ENCODE measurements around the gene VGLL2.

The VGLL2 gene

DNA sequence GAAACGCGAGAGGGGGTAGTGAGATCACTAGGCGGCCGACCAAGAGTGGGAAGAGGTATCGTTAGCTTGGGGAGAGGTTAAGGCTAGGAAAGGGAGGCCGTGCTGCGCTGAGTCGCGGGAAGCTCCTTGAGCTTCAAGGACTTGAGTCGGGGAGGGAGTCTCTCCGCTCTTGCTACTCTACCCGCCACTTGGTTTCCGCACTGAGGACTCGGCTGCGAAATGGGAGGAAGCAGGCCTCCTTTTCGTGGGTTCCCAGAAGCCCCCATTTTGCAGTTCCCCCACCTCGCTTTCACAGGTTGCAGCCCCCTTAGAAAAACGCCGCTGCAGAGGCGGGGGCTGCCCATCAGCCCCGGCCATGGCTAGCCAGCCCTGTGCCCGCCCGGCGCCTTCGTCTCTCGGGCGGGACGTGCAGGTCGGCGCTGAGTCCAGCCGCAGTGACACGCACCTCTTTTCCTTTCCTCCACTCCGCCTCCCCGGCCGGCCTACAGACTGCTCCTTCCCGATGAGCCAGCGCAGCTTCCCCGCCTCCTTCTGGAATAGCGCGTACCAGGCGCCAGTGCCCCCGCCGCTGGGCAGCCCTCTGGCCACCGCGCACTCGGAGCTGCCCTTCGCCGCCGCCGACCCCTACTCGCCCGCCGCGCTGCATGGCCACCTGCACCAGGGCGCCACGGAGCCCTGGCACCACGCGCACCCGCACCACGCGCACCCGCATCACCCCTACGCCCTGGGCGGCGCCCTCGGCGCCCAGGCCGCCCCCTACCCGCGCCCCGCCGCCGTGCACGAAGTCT is 4.9 kb downstream of the VGLL2 start:
- DNase-seq, result peak in 2 of 3 experiments; percentile 43 to 49

DNA sequence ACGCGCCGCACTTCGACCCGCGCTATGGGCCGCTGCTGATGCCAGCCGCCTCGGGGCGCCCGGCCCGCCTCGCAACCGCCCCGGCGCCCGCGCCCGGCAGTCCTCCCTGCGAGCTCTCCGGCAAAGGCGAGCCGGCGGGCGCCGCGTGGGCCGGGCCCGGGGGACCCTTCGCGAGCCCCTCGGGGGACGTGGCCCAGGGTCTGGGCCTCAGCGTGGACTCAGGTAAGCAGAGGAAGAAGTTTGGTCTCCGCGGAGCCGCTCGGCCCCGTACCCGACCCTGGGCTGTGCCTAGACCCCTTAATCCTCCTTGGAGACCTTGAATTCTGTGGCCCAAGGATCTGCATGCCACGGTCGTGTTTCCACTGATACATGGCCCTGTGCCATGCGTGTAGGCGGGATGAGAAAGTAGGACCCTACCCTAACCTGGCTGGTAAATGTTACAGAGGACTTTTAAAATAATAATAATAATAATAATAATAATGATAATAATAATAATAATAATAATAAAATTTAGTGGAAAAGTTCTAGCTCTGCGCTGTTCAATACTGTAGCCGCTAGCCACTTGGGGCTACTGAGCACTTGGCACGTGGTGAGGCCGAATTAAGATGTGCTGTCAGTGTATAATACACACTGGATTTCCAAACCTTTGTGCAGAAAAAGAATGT is 5.6 kb downstream of the VGLL2 start:
- no peak for DNase-seq

DNA sequence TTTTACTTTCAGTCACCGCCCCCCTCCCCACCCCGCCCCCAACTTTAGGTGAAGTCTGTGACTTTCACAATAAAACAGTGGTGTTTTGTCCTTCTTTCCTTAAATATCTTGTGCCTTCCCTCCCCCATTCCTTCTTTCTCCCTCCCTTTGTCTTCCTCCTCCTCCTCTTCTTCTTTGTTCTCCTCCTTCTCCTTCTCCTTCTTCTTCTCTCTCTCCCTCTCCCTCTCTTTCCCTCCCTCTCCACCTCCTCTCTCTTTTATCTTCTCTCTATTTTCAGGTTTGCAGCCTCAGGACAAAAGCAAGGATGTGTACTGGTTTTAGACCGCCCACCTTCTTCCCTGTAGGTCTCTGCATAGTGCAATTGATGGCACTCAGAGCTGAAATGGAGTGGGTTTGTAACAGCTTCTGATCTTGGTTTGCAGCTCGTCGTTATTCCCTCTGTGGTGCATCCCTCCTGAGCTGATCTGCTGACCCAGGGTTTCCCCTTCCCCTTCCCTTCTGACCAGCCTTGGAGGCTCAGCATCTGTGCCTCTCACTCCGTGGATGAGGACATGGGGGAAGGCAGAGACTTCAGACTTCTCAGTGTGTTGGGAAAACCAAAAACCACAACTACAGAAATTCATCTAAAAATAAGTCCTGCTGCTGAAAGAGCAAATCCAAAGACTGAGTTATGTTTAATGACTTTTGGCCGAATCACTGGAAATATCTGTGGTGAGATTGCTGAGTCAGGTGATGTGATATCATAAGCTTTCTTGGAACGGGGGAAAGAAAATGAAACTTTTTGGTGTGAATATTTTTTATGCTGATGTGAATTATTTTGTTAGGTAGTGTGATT is 6.9 kb downstream of the VGLL2 start:
- no peak for DNase-seq

DNA sequence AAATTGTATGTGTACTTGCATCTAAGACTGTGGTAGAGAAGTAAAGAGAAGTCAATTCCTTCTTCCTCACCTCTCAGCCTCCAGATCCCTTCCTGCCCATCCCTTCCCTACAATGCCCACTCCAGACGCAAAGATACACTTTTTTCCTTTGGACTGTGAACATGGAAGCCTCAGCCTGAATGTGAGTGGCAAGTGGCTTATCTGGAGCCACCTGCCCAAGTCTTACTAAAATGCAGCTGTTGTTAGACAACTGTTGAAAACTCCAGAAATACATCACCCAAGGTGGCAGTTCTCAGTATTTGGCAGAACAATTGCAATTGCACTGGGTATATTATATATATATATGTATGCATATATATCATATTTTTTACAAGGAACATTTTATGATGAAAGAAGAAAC is 7.5 kb downstream of the VGLL2 start:
- no peak for DNase-seq

GRCh38 chr6:117275205-117275604 is 9.8 kb downstream of the VGLL2 start:
- no peak for DNase-seq

- DNase-seq, result no peak
Measured at GRCh38 chr6:117275711-117276110, 10.4 kb downstream of the VGLL2 start.

GRCh38 chr6:117276778-117277316 is 11.5 kb downstream of the VGLL2 start:
- DNase-seq, result no peak

DNA sequence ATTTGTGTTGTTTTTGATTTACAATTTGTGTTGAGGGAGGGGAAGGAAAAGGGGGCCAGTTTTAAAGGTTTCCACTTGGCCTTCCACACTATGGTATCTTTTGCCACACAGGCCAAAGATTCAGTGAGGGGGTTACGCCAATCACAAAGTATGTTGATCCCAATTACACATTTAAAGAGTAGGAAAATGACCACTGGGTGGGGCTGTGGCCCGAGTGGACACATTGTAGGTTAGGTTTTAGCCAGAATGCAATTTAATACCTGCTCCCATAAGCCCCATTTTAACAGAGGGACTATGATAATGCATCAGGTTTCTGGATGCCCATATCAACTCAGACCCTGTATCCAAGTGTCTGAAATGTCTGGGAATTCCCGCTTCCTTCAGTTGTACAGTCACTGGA is 15.6 kb downstream of the VGLL2 start:
- peak in 1 of 3 experiments; percentile 9 for DNase-seq

GRCh38 chr6:117288083-117288715 is 22.8 kb downstream of the VGLL2 start:
- no peak for DNase-seq

DNA sequence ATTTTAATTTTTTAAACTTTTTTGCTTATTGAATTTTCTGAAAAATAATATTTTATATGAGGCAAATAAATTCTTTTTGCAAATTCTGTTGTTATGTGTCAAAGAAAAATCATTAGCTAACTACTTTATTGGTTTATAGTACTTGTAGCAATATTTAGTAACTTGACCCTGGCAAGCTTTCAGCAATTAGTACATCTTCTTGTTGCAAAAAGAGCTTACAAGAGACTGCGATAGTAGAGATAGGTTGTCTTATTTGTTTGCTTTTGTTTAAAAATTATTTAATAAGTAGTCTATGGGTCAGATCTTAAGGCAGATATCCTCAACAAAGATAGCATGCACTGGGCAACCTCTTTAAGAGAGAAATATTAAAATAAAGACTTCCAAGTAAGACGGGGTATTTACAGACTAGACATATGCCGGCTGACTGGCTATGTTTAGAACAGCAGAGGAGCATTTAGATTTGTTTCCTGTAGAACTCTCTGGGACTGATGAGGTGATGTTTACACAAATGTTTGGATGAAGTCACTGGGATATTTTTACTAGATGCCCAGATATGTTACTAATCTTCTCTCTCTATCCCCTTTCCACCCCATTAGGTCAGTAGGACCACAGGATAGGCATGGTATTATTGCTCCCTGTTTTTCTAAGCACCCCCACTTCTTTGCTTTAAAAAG is 25.0 kb downstream of the VGLL2 start:
- DNase-seq, result peak in 1 of 3 experiments; percentile 14

GRCh38 chr6:117298941-117299340 is 33.6 kb downstream of the VGLL2 start:
- DNase-seq, result no peak

GRCh38 chr6:117303323-117303722 is 38.0 kb downstream of the VGLL2 start:
- no peak for DNase-seq

DNA sequence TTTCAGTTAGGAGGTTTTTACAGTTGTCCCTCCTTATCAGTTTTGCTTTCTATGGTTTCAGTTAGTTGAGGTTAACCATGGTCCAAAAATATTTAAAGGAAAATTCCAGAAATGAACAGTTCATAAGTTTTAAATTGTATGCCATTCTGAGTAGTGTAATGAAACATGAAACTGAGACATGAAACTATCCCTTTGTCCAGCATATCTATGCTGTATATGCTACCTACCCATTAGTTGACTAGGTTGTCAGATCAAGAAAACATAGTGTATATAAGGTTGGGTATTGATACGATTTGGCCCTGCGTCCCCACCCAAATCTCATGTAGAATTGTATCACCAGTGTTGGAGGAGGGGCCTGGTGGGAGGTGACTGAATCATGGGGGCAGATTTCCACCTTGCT is 39.1 kb downstream of the VGLL2 start:
- no peak for DNase-seq

DNA sequence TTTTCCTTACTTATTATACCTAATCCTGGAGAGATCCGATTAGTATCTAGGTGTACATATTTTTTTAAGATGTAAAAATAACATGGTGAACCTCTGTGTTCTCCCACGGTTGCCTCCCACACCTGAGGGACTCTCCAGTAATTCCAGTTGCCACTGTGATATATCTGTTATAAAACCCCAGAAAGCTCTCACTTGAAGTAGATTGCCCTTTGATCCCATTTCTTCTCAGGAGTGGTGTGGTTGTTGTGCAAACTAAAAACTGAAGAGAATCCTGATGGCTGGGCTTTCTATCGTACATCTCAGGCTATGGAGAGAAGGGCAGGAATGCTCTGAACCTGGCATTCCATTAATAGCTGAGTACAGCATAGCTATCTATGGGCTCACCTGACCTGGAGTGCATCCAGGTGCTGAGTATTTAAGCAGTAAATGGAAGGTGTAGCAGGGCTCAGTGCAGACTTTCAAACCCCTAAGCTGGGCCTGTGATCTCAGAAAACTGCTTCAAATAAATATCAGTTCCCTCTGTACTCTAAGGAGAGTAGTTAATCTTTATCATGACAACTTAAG is 41.0 kb downstream of the VGLL2 start:
- DNase-seq, result no peak

- peak in 1 of 3 experiments; percentile 13 for DNase-seq
Measured at GRCh38 chr6:117307655-117308054, 42.3 kb downstream of the VGLL2 start.

- no peak for DNase-seq
Measured at GRCh38 chr6:117309069-117309468, 43.7 kb downstream of the VGLL2 start.

- no peak for DNase-seq
Measured at GRCh38 chr6:117309611-117310010, 44.3 kb downstream of the VGLL2 start.

DNA sequence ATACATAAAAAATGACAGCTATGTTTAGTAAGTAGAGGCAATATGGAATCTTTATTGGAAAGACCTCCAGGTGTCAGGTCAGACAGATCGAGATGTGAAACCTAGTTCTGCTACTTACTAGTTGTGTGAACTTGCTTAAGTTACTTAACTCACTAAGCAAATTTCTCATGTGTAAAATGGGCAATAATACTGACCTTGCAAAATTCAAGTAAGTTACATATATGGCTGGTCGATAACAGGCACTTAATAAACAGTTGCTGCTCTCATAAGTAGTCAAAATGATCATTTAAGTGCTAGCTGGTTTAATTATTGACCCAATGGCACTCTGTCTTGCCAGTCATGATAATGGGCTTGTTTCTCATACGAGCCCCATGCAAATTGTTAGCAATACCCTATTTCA is 46.0 kb downstream of the VGLL2 start:
- no peak for DNase-seq

- DNase-seq, result no peak
Measured at GRCh38 chr6:117311726-117312125, 46.4 kb downstream of the VGLL2 start.

GRCh38 chr6:117317261-117317660 is 51.9 kb downstream of the VGLL2 start:
- peak; percentile 4 to 76 (median 27) for DNase-seq
